GM21528 (cell line): ENCODE results near the gene TMEM47.

Source experiments
- ATAC-seq: cut with Tn5 transposase; IDR thresholded peaks from one replicate; pipeline ENCODE4 v1.9.1; 2021; ENCODE audit warnings: mild to moderate bottlenecking, moderate library complexity; ENCODE audit not compliant: unreplicated experiment, low FRiP score

The TMEM47 gene

GRCh38 chrX:34586346-34586911, 70.7 kb downstream of the TMEM47 start:
- ATAC-seq = no peak

- no peak for ATAC-seq
Observed at GRCh38 chrX:34585561-34585960, 71.5 kb downstream of the TMEM47 start.

- no peak for ATAC-seq
Observed at GRCh38 chrX:34584781-34585180, 72.3 kb downstream of the TMEM47 start.

- ATAC-seq = no peak
Observed at GRCh38 chrX:34580069-34580468, 77.0 kb downstream of the TMEM47 start.

GRCh38 chrX:34578237-34578636, 78.8 kb downstream of the TMEM47 start:
- ATAC-seq = no peak
